ENCODE results near the gene SORBS1.

The SORBS1 gene

GRCh38 chr10:95578619-95579018, 17.4 kb upstream of the SORBS1 start:
- no peak overlapping the region for H3K4me3 ChIP-seq (ENCODE audit: insufficient read depth, low read length, poor library complexity, severe bottlenecking)
- H3K4me2 ChIP-seq (ENCODE audit: low read depth, low read length, poor library complexity, severe bottlenecking) = no peak overlapping the region
- H2AFZ ChIP-seq (ENCODE audit: low read depth, low read length, severe bottlenecking) = no peak overlapping the region
- no peaks in the 10 kb centered on the region for H3K36me3 ChIP-seq (ENCODE audit: low read length)
- H3K79me2 ChIP-seq (ENCODE audit: insufficient read depth, low read length) = no peaks in the 10 kb centered on the region
- TF ChIP-seq, protein P1, sequence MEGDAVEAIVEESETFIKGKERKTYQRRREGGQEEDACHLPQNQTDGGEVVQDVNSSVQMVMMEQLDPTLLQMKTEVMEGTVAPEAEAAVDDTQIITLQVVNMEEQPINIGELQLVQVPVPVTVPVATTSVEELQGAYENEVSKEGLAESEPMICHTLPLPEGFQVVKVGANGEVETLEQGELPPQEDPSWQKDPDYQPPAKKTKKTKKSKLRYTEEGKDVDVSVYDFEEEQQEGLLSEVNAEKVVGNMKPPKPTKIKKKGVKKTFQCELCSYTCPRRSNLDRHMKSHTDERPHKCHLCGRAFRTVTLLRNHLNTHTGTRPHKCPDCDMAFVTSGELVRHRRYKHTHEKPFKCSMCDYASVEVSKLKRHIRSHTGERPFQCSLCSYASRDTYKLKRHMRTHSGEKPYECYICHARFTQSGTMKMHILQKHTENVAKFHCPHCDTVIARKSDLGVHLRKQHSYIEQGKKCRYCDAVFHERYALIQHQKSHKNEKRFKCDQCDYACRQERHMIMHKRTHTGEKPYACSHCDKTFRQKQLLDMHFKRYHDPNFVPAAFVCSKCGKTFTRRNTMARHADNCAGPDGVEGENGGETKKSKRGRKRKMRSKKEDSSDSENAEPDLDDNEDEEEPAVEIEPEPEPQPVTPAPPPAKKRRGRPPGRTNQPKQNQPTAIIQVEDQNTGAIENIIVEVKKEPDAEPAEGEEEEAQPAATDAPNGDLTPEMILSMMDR (IDR thresholded peaks at IDR 0.05; ENCODE audit: insufficient read depth, low read length, poor library complexity, severe bottlenecking) = no peak
- TF ChIP-seq EZH2phosphoT487 (conservative IDR thresholded peaks at IDR 0.05; ENCODE audit: low read length) = no peak
- no peak overlapping the region for H3K27ac ChIP-seq (ENCODE audit: low read depth, low read length)
- no peaks in the 10 kb centered on the region for H3F3A ChIP-seq (ENCODE audit: insufficient read depth)
- H3K9me3 ChIP-seq (ENCODE audit: insufficient read depth, low read length) = no peaks in the 10 kb centered on the region
- H3K9me2 ChIP-seq (replicated peaks; ENCODE audit: insufficient read depth, low read length) = no peaks in the 10 kb centered on the region
- no peaks in the 10 kb centered on the region for H3K27me3 ChIP-seq (ENCODE audit: low read length)
- no peaks in the 10 kb centered on the region for H4K20me1 ChIP-seq (ENCODE audit: low read depth, low read length)
- H3K9ac ChIP-seq (ENCODE audit: low read length) = no peak overlapping the region

DNA sequence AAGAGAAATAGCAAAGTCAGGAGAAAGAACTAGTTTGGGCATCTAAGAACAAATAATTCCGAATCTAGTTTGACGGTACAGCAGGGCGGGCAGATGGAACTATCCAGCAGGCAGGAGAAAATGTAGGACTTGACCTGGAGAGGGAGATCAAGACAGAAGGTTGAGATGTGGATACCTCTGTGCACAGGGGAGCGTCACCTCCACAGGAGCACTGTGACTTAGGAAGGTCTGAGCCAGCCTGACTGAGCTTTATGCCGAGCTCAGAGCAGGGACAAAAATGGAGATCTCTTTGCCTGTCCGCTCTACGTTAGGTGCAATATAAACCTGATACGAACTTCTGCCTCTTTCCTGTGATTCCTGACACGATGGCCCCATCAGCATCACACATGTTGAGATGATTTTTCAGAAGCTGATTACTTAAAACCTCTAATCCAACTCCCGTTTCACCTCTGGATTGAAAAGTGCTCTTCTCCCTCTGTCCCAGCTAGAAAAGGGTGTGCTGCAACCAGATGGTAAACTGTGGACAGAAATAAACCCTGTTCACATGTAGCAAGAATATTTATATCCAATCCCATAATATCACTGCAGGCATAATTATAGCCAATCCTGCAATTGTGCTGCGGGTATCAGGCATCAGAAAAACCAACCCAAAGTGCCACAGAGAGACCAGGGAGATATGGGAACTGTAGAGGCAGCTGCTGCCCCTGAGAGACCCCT, 13.6 kb upstream of the SORBS1 start:
- Histone ChIP-seq H2AFZ (ENCODE audit: low read depth, low read length, severe bottlenecking) (no peak overlapping the region), H3K9me2 (replicated peaks; ENCODE audit: insufficient read depth, low read length) (no peaks in the 10 kb centered on the region), H3K9me3 (ENCODE audit: insufficient read depth, low read length) (no peaks in the 10 kb centered on the region), H3K4me2 (ENCODE audit: low read depth, low read length, poor library complexity, severe bottlenecking) (no peak overlapping the region), H3K9ac (ENCODE audit: low read length) (no peak overlapping the region), H3K27ac (ENCODE audit: low read depth, low read length) (no peak overlapping the region), H3K36me3 (ENCODE audit: low read length) (no peaks in the 10 kb centered on the region), H3K4me3 (ENCODE audit: insufficient read depth, low read length, poor library complexity, severe bottlenecking) (no peak overlapping the region), H3F3A (ENCODE audit: insufficient read depth) (no peaks in the 10 kb centered on the region), H4K20me1 (ENCODE audit: low read depth, low read length) (no peaks in the 10 kb centered on the region), H3K27me3 (ENCODE audit: low read length) (no peaks in the 10 kb centered on the region), H3K79me2 (ENCODE audit: insufficient read depth, low read length) (no peaks in the 10 kb centered on the region)
- TF ChIP-seq EZH2phosphoT487 (conservative IDR thresholded peaks at IDR 0.05; ENCODE audit: low read length) = no peak
- TF ChIP-seq, protein P1 (IDR thresholded peaks at IDR 0.05; ENCODE audit: insufficient read depth, low read length, poor library complexity, severe bottlenecking) = no peak

DNA sequence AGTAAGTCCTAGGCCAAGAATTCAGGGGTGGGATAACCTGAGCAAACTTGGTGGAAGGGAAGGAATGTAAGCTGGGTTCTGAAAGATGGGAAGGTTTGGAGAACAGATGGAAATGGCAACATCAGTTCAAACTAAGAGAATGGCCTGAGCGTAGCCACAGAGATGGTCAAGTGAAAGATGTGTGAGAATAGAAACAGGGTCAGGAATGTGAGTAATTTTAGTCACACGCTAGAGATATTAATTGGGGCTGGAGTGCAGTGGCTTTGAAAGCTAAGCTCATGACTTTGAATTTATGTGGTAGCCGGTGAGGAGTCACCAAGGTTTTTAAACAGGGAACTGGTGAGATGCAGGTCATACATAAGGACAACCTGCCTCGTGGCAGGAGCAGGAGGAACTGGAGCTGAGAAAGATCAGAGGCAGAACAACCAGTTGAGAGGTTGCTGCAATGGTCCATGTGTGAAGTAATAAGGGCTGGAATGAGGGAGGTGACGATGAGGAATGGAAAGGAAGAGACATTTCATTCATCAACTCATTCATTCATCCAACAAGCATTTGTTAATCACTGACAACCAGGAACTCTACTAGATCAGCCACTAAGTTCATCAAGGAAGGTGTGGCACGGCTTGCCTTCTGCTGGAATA, 12.9 kb upstream of the SORBS1 start:
- Histone ChIP-seq H3K79me2 (ENCODE audit: insufficient read depth, low read length) (no peaks in the 10 kb centered on the region), H3K4me3 (ENCODE audit: insufficient read depth, low read length, poor library complexity, severe bottlenecking) (no peak overlapping the region), H3K27ac (ENCODE audit: low read depth, low read length) (no peak overlapping the region), H2AFZ (ENCODE audit: low read depth, low read length, severe bottlenecking) (no peak overlapping the region), H3K9ac (ENCODE audit: low read length) (no peak overlapping the region), H3K9me2 (replicated peaks; ENCODE audit: insufficient read depth, low read length) (no peaks in the 10 kb centered on the region), H3F3A (ENCODE audit: insufficient read depth) (no peaks in the 10 kb centered on the region), H3K4me2 (ENCODE audit: low read depth, low read length, poor library complexity, severe bottlenecking) (no peak overlapping the region), H3K36me3 (ENCODE audit: low read length) (no peaks in the 10 kb centered on the region), H3K27me3 (ENCODE audit: low read length) (no peaks in the 10 kb centered on the region), H4K20me1 (ENCODE audit: low read depth, low read length) (no peaks in the 10 kb centered on the region), H3K9me3 (ENCODE audit: insufficient read depth, low read length) (no peaks in the 10 kb centered on the region)
- TF ChIP-seq EZH2phosphoT487 (conservative IDR thresholded peaks at IDR 0.05; ENCODE audit: low read length) = no peak
- TF ChIP-seq, protein P1 (IDR thresholded peaks at IDR 0.05; ENCODE audit: insufficient read depth, low read length, poor library complexity, severe bottlenecking) = no peak

Measured in SU-DHL-6 (cell line).